Thymus (tissue), 14 donors: ENCODE measurements around the gene CEP295NL. TPM values are rescaled to one million over a fixed set of nuclear protein-coding genes. Genes with fewer than 3 reads are reported as not detected.
A peak's percentile ranks its signal among the peaks of the same experiment; 100 is the strongest.
"Not testable (repeated sequence)": the region's sequence is repeated elsewhere in the genome, so short reads cannot be mapped to it uniquely, and the experiment has no call there.

Experiments used
- DNase-seq, 9 donors: peaks; one replicate each; pipeline ENCODE4 v3.0.0-alpha.2; 2013; ENCODE audit warnings: low spot score in 9 of 9, low read depth in 6 of 9, missing footprints in 1 of 9
- H3K27ac ChIP-seq, 2 donors: one replicate each; pipeline ENCODE4 v1.5.1; 2013; ENCODE audit warnings: control low read depth in 1 of 2, low read depth in 1 of 2, low read length in 1 of 2, mild to moderate bottlenecking in 1 of 2, moderate library complexity in 1 of 2
- H3K27me3 ChIP-seq, 2 donors: one replicate each; pipeline ENCODE4 v1.5.1; 2013; ENCODE audit warnings: low read length in 1 of 2; ENCODE audit not compliant: control insufficient read depth in 2 of 2, insufficient read depth in 1 of 2
- H3K36me3 ChIP-seq, 2 donors: one replicate each; pipeline ENCODE4 v1.5.1; 2013; ENCODE audit warnings: low read length in 1 of 2, mild to moderate bottlenecking in 1 of 2, moderate library complexity in 1 of 2; ENCODE audit not compliant: control insufficient read depth in 2 of 2, insufficient read depth in 2 of 2
- H3K4me1 ChIP-seq, 2 donors: one replicate each; pipeline ENCODE4 v1.5.1; 2013; ENCODE audit warnings: low read length in 2 of 2; ENCODE audit not compliant: control insufficient read depth in 2 of 2, insufficient read depth in 2 of 2
- H3K4me3 ChIP-seq, 2 donors: one replicate each; pipeline ENCODE4 v1.5.1; 2013; ENCODE audit warnings: low read length in 2 of 2, control low read depth in 1 of 2, mild to moderate bottlenecking in 1 of 2
- H3K9me3 ChIP-seq, 2 donors: one replicate each; pipeline ENCODE4 v1.5.1; 2013; ENCODE audit warnings: low read length in 1 of 2, mild to moderate bottlenecking in 1 of 2; ENCODE audit not compliant: control insufficient read depth in 2 of 2, insufficient read depth in 1 of 2
- WGBS: extraction: QIAGEN DNeasy Blood & Tissue Kit; methylation state at CpG from one replicate; pipeline ENCODE4 v1.1.7; 2013; 5-methylcytosine and 5-hydroxymethylcytosine counted together
- long read RNA-seq, 10 donors: transcript quantifications; one replicate each; lab custom pipeline, GENCODE V29; 2026
- polyA plus RNA-seq: library from polyadenylated mRNA; stranded (reverse); fragments of 200-250 nt; gene quantifications from one replicate; pipeline ENCODE4 v1.2.3, GENCODE V29; 2013
- total RNA-seq: library from RNA; stranded (reverse); fragments of 120-200 nt; gene quantifications from one replicate; pipeline ENCODE4 v1.2.4, GENCODE V29; 2013
- donor health status: healthy.

The CEP295NL gene, protein sequence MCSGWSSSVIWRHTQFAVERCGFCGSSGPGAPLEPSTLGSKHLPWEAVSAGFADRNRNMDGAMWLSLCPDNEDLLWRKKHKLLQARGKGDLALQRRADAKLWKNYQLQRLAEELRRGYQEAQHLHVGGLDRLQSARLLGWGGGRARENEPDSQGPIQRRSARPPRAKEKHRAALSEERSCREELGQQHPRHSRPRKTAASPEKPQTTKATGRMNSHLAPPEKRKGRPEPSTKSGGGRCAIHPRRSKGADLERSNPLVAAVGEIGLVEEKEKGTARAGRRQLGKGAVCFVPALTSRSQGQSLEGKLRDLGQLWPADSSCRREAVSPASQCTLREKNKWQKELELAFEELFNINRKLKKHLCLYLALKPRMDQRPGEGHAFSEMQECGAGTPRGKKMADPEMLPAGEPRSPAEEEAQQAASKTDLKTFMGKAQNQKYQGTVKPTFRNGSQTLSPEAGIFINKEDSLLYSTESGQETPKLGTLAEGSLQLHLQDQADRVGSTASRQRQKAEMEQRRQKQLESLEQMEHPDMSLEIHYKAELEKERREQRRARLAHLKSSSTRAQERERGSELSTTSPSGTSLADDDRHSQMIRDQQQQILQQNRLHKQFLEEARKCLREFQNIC
- 0.38 TPM for total RNA-seq
- 0.50 TPM for polyA plus RNA-seq
- long read RNA-seq, donor 1: 0 reads
- long read RNA-seq, donor 2: 0 reads
- long read RNA-seq, donor 3: 0 reads
- long read RNA-seq, donor 4: 0 reads
- long read RNA-seq, donor 5: 0 reads
- long read RNA-seq, donor 6: 0 reads
- long read RNA-seq, donor 7: 0 reads
- long read RNA-seq, donor 8: 0 reads
- long read RNA-seq, donor 9: 0 reads
- long read RNA-seq, donor 10: 0 reads

- no peaks in the 10 kb centered on the region for H3K9me3 ChIP-seq
- H3K27me3 ChIP-seq: no peaks in the 10 kb centered on the region
- H3K27ac ChIP-seq: peak within 1 kb of the TSS in 1 of 2 donors; percentile 52
- peaks cover 33 to 57% of the 10 kb centered on the region in 2 donors for H3K36me3 ChIP-seq
- 53% methylated on average over 17 of the region's 17 CpGs for WGBS
- no peak within 1 kb of the TSS for H3K4me3 ChIP-seq
- DNase-seq: no peak
- H3K4me1 ChIP-seq: peaks cover 14 to 25% of the 10 kb centered on the region in 2 donors
Observed at GRCh38 chr17:78903101-78903779, at the start of gene CEP295NL. Gene CEP295NL (minus strand): TSS chr17:78903201. CDS start chr17:78901828, 1,373 bp downstream.

- H3K36me3 ChIP-seq: no peaks in the 10 kb centered on the region
- H3K27me3 ChIP-seq: peaks cover 0 to 7% of the 10 kb centered on the region in 2 donors
- DNase-seq: no peak
- WGBS: 93% methylated on average over 10 of the region's 10 CpGs
- peaks cover 1 to 17% of the 10 kb centered on the region in 2 donors for H3K9me3 ChIP-seq
- no peak overlapping the region for H3K4me3 ChIP-seq
- H3K27ac ChIP-seq: no peak overlapping the region
- peaks cover 0 to 3% of the 10 kb centered on the region in 2 donors for H3K4me1 ChIP-seq
Observed at GRCh38 chr17:78952706-78953105, 49.7 kb upstream of the CEP295NL start.

GRCh38 chr17:78951967-78952551 lies 49.1 kb upstream of the CEP295NL start:
- Histone ChIP-seq H3K4me1 (peaks cover 0 to 7% of the 10 kb centered on the region in 2 donors), H3K4me3 (no peak overlapping the region), H3K27me3 (peaks cover 0 to 7% of the 10 kb centered on the region in 2 donors), H3K36me3 (no peaks in the 10 kb centered on the region), H3K9me3 (peaks cover 1 to 17% of the 10 kb centered on the region in 2 donors), H3K27ac (no peak overlapping the region)
- 83% methylated on average over 12 of the region's 12 CpGs for WGBS
- no peak for DNase-seq

- H3K4me3 ChIP-seq: no peak overlapping the region
- H3K4me1 ChIP-seq: peaks cover 0 to 7% of the 10 kb centered on the region in 2 donors
- H3K27ac ChIP-seq: no peak overlapping the region
- no peaks in the 10 kb centered on the region for H3K36me3 ChIP-seq
- H3K9me3 ChIP-seq: peaks cover 1 to 17% of the 10 kb centered on the region in 2 donors
- DNase-seq: no peak
- 95% methylated on average over 2 of the region's 2 CpGs for WGBS
- peaks cover 0 to 4% of the 10 kb centered on the region in 2 donors for H3K27me3 ChIP-seq
Observed at GRCh38 chr17:78950870-78951269, 47.9 kb upstream of the CEP295NL start.

- Histone ChIP-seq H3K4me1 (peaks cover 0 to 16% of the 10 kb centered on the region in 2 donors), H3K36me3 (no peaks in the 10 kb centered on the region), H3K4me3 (no peak overlapping the region), H3K27me3 (no peaks in the 10 kb centered on the region), H3K27ac (no peak overlapping the region), H3K9me3 (peaks cover 1 to 17% of the 10 kb centered on the region in 2 donors)
- WGBS: 90% methylated on average over 18 of the region's 18 CpGs
- DNase-seq: no peak
Observed at GRCh38 chr17:78947235-78948149, 44.5 kb upstream of the CEP295NL start.

DNA sequence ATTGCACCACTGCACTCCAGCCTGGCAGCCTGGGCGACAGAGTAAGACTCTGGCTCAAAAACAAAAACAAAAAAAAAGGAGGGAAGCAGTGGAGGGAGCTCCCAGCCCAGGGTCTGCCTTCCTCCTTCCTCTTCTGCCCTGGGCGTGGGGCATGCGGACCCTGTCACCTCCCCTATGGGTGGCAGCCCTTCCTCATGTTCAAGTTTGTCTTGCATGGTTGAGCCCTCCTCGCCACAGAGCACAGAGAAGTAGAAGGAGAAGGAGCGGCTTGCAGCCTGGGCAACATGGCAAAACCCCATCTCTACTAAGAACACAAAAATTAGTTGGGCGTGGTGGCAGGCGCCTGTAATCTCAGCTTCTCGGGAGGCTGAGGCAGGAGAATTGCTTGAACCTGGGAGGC lies 43.6 kb upstream of the CEP295NL start:
- 92% methylated on average over 8 of the region's 8 CpGs for WGBS
- Histone ChIP-seq H3K27ac (no peak overlapping the region), H3K9me3 (peaks cover 1 to 12% of the 10 kb centered on the region in 2 donors), H3K4me3 (no peak overlapping the region), H3K27me3 (no peaks in the 10 kb centered on the region), H3K4me1 (peaks cover 0 to 13% of the 10 kb centered on the region in 2 donors), H3K36me3 (no peaks in the 10 kb centered on the region)
- DNase-seq: no peak

DNA sequence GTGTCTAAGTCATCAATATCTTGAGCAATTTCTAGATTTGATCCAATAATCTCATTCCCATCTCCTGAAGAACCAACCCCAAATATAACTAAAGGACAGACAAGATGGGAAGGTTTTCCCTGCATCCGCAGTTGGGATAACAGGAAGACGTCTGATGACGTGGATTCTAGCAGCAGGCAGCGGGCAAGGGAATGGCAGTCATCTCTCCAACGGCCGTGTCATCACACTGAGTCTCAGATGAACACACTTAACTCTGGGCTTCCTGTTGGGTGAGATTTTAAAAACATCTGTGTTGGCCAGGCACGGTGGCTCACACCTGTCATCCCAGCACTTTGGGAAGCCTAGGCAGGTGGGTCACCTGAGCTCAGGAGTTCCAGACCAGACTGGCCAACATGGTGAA lies 43.1 kb upstream of the CEP295NL start:
- WGBS: 83% methylated on average over 7 of the region's 7 CpGs
- H3K27ac ChIP-seq: no peak overlapping the region

GRCh38 chr17:78945455-78945854 lies 42.5 kb upstream of the CEP295NL start:
- H3K9me3 ChIP-seq, H3K27ac ChIP-seq, H3K27me3 ChIP-seq, DNase-seq, H3K4me3 ChIP-seq, H3K36me3 ChIP-seq: not testable (repeated sequence)
- H3K4me1 ChIP-seq: peaks cover 0 to 13% of the 10 kb centered on the region in 2 donors
- WGBS: 96% methylated on average over 12 of the region's 12 CpGs

More for the DNA sequence above, 43.1 kb upstream of the CEP295NL start:
- DNase-seq: no peak
- H3K9me3 ChIP-seq: peaks cover 1 to 9% of the 10 kb centered on the region in 2 donors
- no peak overlapping the region for H3K4me3 ChIP-seq
- no peaks in the 10 kb centered on the region for H3K27me3 ChIP-seq
- no peaks in the 10 kb centered on the region for H3K36me3 ChIP-seq
- H3K4me1 ChIP-seq: peaks cover 0 to 13% of the 10 kb centered on the region in 2 donors
